ENCODE data around the gene CACNA1D. TPM values are rescaled to one million over a fixed set of nuclear protein-coding genes. Genes with fewer than 3 reads are reported as not detected.

CACNA1D gene
- total and polyA plus RNA-seq, 2 donors (not counting 1 experiment from before 2014, with no cell fraction given): 0.17 to 0.37 TPM

DNA sequence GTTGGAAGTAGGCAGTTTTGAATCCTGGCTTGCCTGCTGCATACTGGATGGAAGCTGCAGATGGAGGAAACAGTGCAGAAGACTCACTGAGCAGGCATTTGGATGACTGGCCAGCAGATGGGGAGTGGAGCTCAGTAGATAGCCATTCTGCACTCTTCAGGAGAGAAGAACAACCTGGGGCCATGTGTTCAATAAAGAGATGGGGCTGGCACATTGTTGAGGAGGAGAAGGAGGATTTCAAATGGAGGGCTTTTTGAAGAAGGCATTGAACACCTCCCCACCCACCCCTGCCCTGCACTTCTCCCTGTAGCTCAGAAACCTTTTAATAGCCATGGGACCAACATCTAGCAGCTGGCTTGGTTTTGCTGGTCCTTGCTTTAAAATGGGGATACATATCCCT lies 109.8 kb downstream of the CACNA1D start:
- H3K36me3 ChIP-seq (ENCODE audit: control insufficient read depth, insufficient read depth, low read length): no peaks in the 10 kb centered on the region
- H3K79me2 ChIP-seq (ENCODE audit: control insufficient read depth, insufficient read depth, low read length): no peaks in the 10 kb centered on the region
- H2AFZ ChIP-seq (ENCODE audit: low read length): no peak overlapping the region
- H3K27ac ChIP-seq (ENCODE audit: insufficient read depth, low read length): no peak overlapping the region
- TF ChIP-seq, protein P1, sequence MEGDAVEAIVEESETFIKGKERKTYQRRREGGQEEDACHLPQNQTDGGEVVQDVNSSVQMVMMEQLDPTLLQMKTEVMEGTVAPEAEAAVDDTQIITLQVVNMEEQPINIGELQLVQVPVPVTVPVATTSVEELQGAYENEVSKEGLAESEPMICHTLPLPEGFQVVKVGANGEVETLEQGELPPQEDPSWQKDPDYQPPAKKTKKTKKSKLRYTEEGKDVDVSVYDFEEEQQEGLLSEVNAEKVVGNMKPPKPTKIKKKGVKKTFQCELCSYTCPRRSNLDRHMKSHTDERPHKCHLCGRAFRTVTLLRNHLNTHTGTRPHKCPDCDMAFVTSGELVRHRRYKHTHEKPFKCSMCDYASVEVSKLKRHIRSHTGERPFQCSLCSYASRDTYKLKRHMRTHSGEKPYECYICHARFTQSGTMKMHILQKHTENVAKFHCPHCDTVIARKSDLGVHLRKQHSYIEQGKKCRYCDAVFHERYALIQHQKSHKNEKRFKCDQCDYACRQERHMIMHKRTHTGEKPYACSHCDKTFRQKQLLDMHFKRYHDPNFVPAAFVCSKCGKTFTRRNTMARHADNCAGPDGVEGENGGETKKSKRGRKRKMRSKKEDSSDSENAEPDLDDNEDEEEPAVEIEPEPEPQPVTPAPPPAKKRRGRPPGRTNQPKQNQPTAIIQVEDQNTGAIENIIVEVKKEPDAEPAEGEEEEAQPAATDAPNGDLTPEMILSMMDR (conservative IDR thresholded peaks at IDR 0.05 in 1 of 2, IDR thresholded peaks at IDR 0.05 in 1 of 2; ENCODE audit: low read depth in 1 of 2, low read length in 2 of 2): no peak
- TF ChIP-seq EZH2 (IDR thresholded peaks at IDR 0.05; ENCODE audit: low read length, missing control alignments): no peak
- H3K4me2 ChIP-seq (ENCODE audit: extremely low read depth, insufficient read depth, low read length): no peak overlapping the region
- no peak overlapping the region for H3K4me3 ChIP-seq (replicated peaks in 1 of 4; ENCODE audit: control extremely low read depth in 1 of 4, insufficient read depth in 1 of 4, low read depth in 3 of 4, low read length in 4 of 4)
- H3K9me3 ChIP-seq (ENCODE audit: control insufficient read depth, insufficient read depth, low read depth, low read length): no peaks in the 10 kb centered on the region
- no peaks in the 10 kb centered on the region for H3K4me1 ChIP-seq (ENCODE audit: control insufficient read depth, extremely low read depth, insufficient read depth, low read length)
- no peak for DNase-seq (ENCODE audit: low read depth in 2 of 2)
- no peaks in the 10 kb centered on the region for H3K27me3 ChIP-seq (ENCODE audit: control insufficient read depth, insufficient read depth, low read length)
- H3K9ac ChIP-seq (ENCODE audit: insufficient read depth, low read length): no peak overlapping the region
- no peaks in the 10 kb centered on the region for H4K20me1 ChIP-seq (ENCODE audit: control insufficient read depth, extremely low read depth, insufficient read depth, low read length)

GRCh38 chr3:53606793-53607192 lies 112.4 kb downstream of the CACNA1D start:
- H3K9me3 ChIP-seq (ENCODE audit: control insufficient read depth, insufficient read depth, low read depth, low read length): no peaks in the 10 kb centered on the region
- TF ChIP-seq, protein P1 (conservative IDR thresholded peaks at IDR 0.05 in 1 of 2, IDR thresholded peaks at IDR 0.05 in 1 of 2; ENCODE audit: low read depth in 1 of 2, low read length in 2 of 2): no peak
- H3K79me2 ChIP-seq (ENCODE audit: control insufficient read depth, insufficient read depth, low read length): no peaks in the 10 kb centered on the region
- no peak overlapping the region for H3K9ac ChIP-seq (ENCODE audit: insufficient read depth, low read length)
- H3K4me2 ChIP-seq (ENCODE audit: extremely low read depth, insufficient read depth, low read length): no peak overlapping the region
- H4K20me1 ChIP-seq (ENCODE audit: control insufficient read depth, extremely low read depth, insufficient read depth, low read length): no peaks in the 10 kb centered on the region
- H2AFZ ChIP-seq (ENCODE audit: low read length): no peak overlapping the region
- no peaks in the 10 kb centered on the region for H3K36me3 ChIP-seq (ENCODE audit: control insufficient read depth, insufficient read depth, low read length)
- H3K27ac ChIP-seq (ENCODE audit: insufficient read depth, low read length): no peak overlapping the region
- no peak for DNase-seq (ENCODE audit: low read depth in 2 of 2)
- no peak overlapping the region for H3K4me3 ChIP-seq (replicated peaks in 1 of 4; ENCODE audit: control extremely low read depth in 1 of 4, insufficient read depth in 1 of 4, low read depth in 3 of 4, low read length in 4 of 4)
- no peaks in the 10 kb centered on the region for H3K4me1 ChIP-seq (ENCODE audit: control insufficient read depth, extremely low read depth, insufficient read depth, low read length)
- no peaks in the 10 kb centered on the region for H3K27me3 ChIP-seq (ENCODE audit: control insufficient read depth, insufficient read depth, low read length)

DNA sequence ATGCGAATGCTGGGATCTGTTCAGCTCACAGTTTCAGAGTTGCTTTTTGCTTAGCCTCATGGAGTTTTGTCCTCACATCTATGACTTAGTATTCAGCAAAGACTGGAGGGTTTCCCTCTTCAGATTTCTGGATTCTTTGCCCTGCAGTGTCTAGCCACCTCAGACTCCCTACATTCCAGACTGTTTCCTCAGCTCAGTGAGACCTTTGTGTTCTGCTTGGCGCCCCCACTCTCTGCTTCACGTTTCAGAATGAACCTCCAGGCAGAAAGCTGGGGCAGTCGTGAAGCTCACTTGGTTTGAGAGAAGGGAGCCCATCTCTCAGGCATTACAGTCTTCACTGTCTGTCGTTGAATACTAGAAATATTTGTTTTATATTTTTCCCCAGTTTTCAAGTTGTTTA lies 118.1 kb downstream of the CACNA1D start:
- H3K4me2 ChIP-seq (ENCODE audit: extremely low read depth, insufficient read depth, low read length): no peak overlapping the region
- no peaks in the 10 kb centered on the region for H3K79me2 ChIP-seq (ENCODE audit: control insufficient read depth, insufficient read depth, low read length)
- H3K27me3 ChIP-seq (ENCODE audit: control insufficient read depth, insufficient read depth, low read length): no peaks in the 10 kb centered on the region
- H4K20me1 ChIP-seq (ENCODE audit: control insufficient read depth, extremely low read depth, insufficient read depth, low read length): no peaks in the 10 kb centered on the region
- H3K9ac ChIP-seq (ENCODE audit: insufficient read depth, low read length): no peak overlapping the region
- H3K27ac ChIP-seq (ENCODE audit: insufficient read depth, low read length): no peak overlapping the region
- no peak overlapping the region for H3K4me3 ChIP-seq (replicated peaks in 1 of 4; ENCODE audit: control extremely low read depth in 1 of 4, insufficient read depth in 1 of 4, low read depth in 3 of 4, low read length in 4 of 4)
- H3K36me3 ChIP-seq (ENCODE audit: control insufficient read depth, insufficient read depth, low read length): no peaks in the 10 kb centered on the region
- H2AFZ ChIP-seq (ENCODE audit: low read length): no peak overlapping the region
- no peak for DNase-seq (ENCODE audit: low read depth in 2 of 2)
- H3K4me1 ChIP-seq (ENCODE audit: control insufficient read depth, extremely low read depth, insufficient read depth, low read length): no peaks in the 10 kb centered on the region
- H3K9me3 ChIP-seq (ENCODE audit: control insufficient read depth, insufficient read depth, low read depth, low read length): no peaks in the 10 kb centered on the region
- TF ChIP-seq, protein P1 (conservative IDR thresholded peaks at IDR 0.05 in 1 of 2, IDR thresholded peaks at IDR 0.05 in 1 of 2; ENCODE audit: low read depth in 1 of 2, low read length in 2 of 2): no peak
- TF ChIP-seq EZH2 (IDR thresholded peaks at IDR 0.05; ENCODE audit: low read length, missing control alignments): no peak
